HFFc6 (cell line): ENCODE results near the gene PDX1. TPM values are rescaled to one million over a fixed set of nuclear protein-coding genes. Genes with fewer than 3 reads are reported as not detected.

ENCODE experiments used
- DNase-seq: peaks from one replicate; pipeline ENCODE4 v3.0.0-alpha.2; 2018
- H3K27ac Mint-ChIP-seq: 2 replicates; pipeline ENCODE4 v1.8.0; 2020; ENCODE audit warnings: mild to moderate bottlenecking, mixed read lengths
- H3K27me3 Mint-ChIP-seq: 2 replicates; pipeline ENCODE4 v1.8.0; 2021; ENCODE audit warnings: mild to moderate bottlenecking, moderate library complexity, mixed read lengths; ENCODE audit not compliant: insufficient read depth
- H3K36me3 Mint-ChIP-seq: 2 replicates; pipeline ENCODE4 v1.8.0; 2021; ENCODE audit warnings: low read depth, mixed read lengths
- H3K4me1 Mint-ChIP-seq: 2 replicates; pipeline ENCODE4 v1.8.0; 2020; ENCODE audit warnings: low read depth, mixed read lengths
- H3K4me3 Mint-ChIP-seq: 2 replicates; pipeline ENCODE4 v1.8.0; 2020; ENCODE audit warnings: mild to moderate bottlenecking, moderate library complexity, mixed read lengths
- H3K9me3 Mint-ChIP-seq: 2 replicates; pipeline ENCODE4 v1.8.0; 2020; ENCODE audit warnings: mild to moderate bottlenecking, mixed read lengths
- CTCF ChIP-seq: fragments of 200-600 bp; sonication (generic); IDR thresholded peaks from 2 replicates; pipeline ENCODE4 v1.5.0; 2021; ENCODE audit warnings: antibody characterized with exemption, mild to moderate bottlenecking
- total RNA-seq, 6 experiments: library from RNA; stranded (reverse); fragmentation: NEBNext Ultra II Directional; extraction: Animal tissue kit (Norgen Biotek cat#: 25700); gene quantifications; 2 replicates in 1 of 6; 3 replicates in 5 of 6; pipeline ENCODE4 v1.2.3, GENCODE V29; 2021

The PDX1 gene
- total RNA-seq, 6 experiments from 2014 or later: not detected

GRCh38 chr13:27920677-27921420 lies 1.0 kb downstream of the PDX1 start:
- no peak overlapping the region for H3K27ac Mint-ChIP-seq
- peaks cover 6% of the 10 kb centered on the region for H3K4me1 Mint-ChIP-seq
- H3K4me3 Mint-ChIP-seq: peak overlapping the region; percentile 73
- no peaks in the 10 kb centered on the region for H3K9me3 Mint-ChIP-seq
- H3K27me3 Mint-ChIP-seq: peaks cover 71% of the 10 kb centered on the region
- DNase-seq: no peak
- H3K36me3 Mint-ChIP-seq: no peaks in the 10 kb centered on the region
- no peak for TF ChIP-seq CTCF

DNA sequence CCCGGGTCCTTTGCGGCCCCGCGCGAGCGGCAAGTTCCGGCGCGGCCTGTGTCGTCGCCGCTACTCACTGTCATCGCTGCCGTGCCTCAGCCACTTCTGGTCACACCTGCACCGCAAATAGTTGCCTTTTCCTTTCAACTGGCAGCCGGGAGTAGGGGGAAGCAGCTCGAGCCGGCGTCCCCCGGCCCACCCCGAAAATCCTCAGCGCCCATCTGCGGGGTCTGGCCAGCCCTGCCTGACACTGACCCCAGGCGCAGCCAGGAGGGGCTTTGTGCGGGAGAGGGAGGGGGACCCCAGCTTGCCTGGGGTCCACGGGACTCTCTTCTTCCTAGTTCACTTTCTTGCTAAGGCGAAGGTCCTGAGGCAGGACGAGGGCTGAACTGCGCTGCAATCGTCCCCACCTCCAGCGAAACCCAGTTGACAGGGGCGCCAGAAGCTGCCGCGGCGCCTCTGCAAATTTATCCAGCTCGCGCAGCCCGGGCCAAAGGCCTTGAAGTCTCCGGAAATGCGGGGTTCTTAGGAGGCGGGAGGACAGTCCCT lies 1.7 kb downstream of the PDX1 start:
- DNase-seq: no peak
- Mint-ChIP-seq H3K27ac (no peak overlapping the region), H3K4me1 (peaks cover 7% of the 10 kb centered on the region), H3K9me3 (no peaks in the 10 kb centered on the region), H3K36me3 (no peaks in the 10 kb centered on the region), H3K27me3 (peaks cover 74% of the 10 kb centered on the region), H3K4me3 (peak overlapping the region; percentile 73; the same call in 1 of the 2 replicates)
- TF ChIP-seq CTCF: no peak

- DNase-seq: no peak
- H3K27me3 Mint-ChIP-seq: peaks cover 76% of the 10 kb centered on the region
- no peak overlapping the region for H3K27ac Mint-ChIP-seq
- no peaks in the 10 kb centered on the region for H3K36me3 Mint-ChIP-seq
- peaks cover 14% of the 10 kb centered on the region for H3K4me1 Mint-ChIP-seq
- no peak for TF ChIP-seq CTCF
- H3K9me3 Mint-ChIP-seq: no peaks in the 10 kb centered on the region
- H3K4me3 Mint-ChIP-seq: no peak overlapping the region
These were observed 2.4 kb downstream of the PDX1 start for GRCh38 chr13:27921961-27922882.

GRCh38 chr13:27922883-27923612 lies 3.2 kb downstream of the PDX1 start:
- Mint-ChIP-seq H3K27ac (no peak overlapping the region), H3K36me3 (no peaks in the 10 kb centered on the region), H3K4me3 (no peak overlapping the region), H3K4me1 (peaks cover 14% of the 10 kb centered on the region), H3K27me3 (peaks cover 77% of the 10 kb centered on the region), H3K9me3 (no peaks in the 10 kb centered on the region)
- no peak for DNase-seq
- no peak for TF ChIP-seq CTCF
